ENCODE data around the gene XRCC3. TPM values are rescaled to one million over a fixed set of nuclear protein-coding genes. Genes with fewer than 3 reads are reported as not detected.

Gene XRCC3
- total and polyA plus RNA-seq, 7 donors: 1.8 to 15.7 (median 3.6) TPM

- 98 to 99% methylated on average over 3 of the region's 3 CpGs for WGBS, 2 donors
- no peaks in the 10 kb centered on the region for H3K9me3 ChIP-seq
- peaks cover 0 to 9% (median 7%) of the 10 kb centered on the region in 4 donors for H3K4me1 ChIP-seq
- TF ChIP-seq POLR2AphosphoS5 (IDR thresholded peaks at IDR 0.05) (no peak), POLR2A (IDR thresholded peaks at IDR 0.05) (no peak), CTCF (IDR thresholded peaks at IDR 0.05) (no peak), EP300 (IDR thresholded peaks at IDR 0.05) (no peak)
- intact Hi-C loops (cut with DNase I): no loop called here
- H3K27ac ChIP-seq: no peak overlapping the region
- no peak overlapping the region for H3K4me3 ChIP-seq
- no peak for DNase-seq
- peaks cover 28 to 96% (median 58%) of the 10 kb centered on the region in 4 donors for H3K36me3 ChIP-seq
- no peaks in the 10 kb centered on the region for H3K27me3 ChIP-seq
Observed at GRCh38 chr14:103668117-103668516, 47.1 kb downstream of the XRCC3 start.

- TF ChIP-seq CTCF (IDR thresholded peaks at IDR 0.05) (no peak), EP300 (IDR thresholded peaks at IDR 0.05) (no peak), POLR2A (IDR thresholded peaks at IDR 0.05) (no peak), POLR2AphosphoS5 (IDR thresholded peaks at IDR 0.05) (no peak)
- Histone ChIP-seq H3K36me3 (peaks cover 26 to 96% (median 57%) of the 10 kb centered on the region in 4 donors), H3K27me3 (no peaks in the 10 kb centered on the region), H3K4me1 (peaks cover 0 to 9% (median 7%) of the 10 kb centered on the region in 4 donors), H3K9me3 (no peaks in the 10 kb centered on the region), H3K4me3 (no peak overlapping the region), H3K27ac (no peak overlapping the region)
- WGBS, 2 donors: 86 to 94% methylated on average over 4 of the region's 4 CpGs
- DNase-seq: no peak
- intact Hi-C loops (cut with DNase I): no loop called here
Observed at GRCh38 chr14:103667671-103668070, 47.6 kb downstream of the XRCC3 start.

- no peak for TF ChIP-seq POLR2A (IDR thresholded peaks at IDR 0.05)
- TF ChIP-seq POLR2AphosphoS5 (IDR thresholded peaks at IDR 0.05): no peak
- TF ChIP-seq EP300 (IDR thresholded peaks at IDR 0.05): no peak
- TF ChIP-seq CTCF (IDR thresholded peaks at IDR 0.05): no peak
- DNase-seq: no peak
- Histone ChIP-seq H3K4me3 (no peak overlapping the region), H3K9me3 (no peaks in the 10 kb centered on the region), H3K4me1 (peaks cover 0 to 9% (median 7%) of the 10 kb centered on the region in 4 donors), H3K27me3 (no peaks in the 10 kb centered on the region), H3K36me3 (peaks cover 8 to 96% (median 48%) of the 10 kb centered on the region in 4 donors), H3K27ac (peak overlapping the region in 3 of 4 donors; percentile 21 to 61 (median 36))
- 91 to 92% methylated on average over 13 of the region's 13 CpGs for WGBS, 2 donors
- intact Hi-C loops (cut with DNase I): no loop called here
Observed at GRCh38 chr14:103663506-103663905, 51.7 kb downstream of the XRCC3 start.

- H3K27ac ChIP-seq: no peak overlapping the region
- 98% methylated on average over 17 of the region's 17 CpGs for WGBS, 2 donors
Observed at GRCh38 chr14:103662591-103662990, 52.7 kb downstream of the XRCC3 start.

More at GRCh38 chr14:103662591-103662990, 52.7 kb downstream of the XRCC3 start:
- no peak for TF ChIP-seq CTCF (IDR thresholded peaks at IDR 0.05)
- TF ChIP-seq POLR2AphosphoS5 (IDR thresholded peaks at IDR 0.05): no peak
- TF ChIP-seq EP300 (IDR thresholded peaks at IDR 0.05): no peak
- no peak for TF ChIP-seq POLR2A (IDR thresholded peaks at IDR 0.05)
- DNase-seq: no peak
- intact Hi-C loops (cut with DNase I): no loop called here
- H3K4me3 ChIP-seq: no peak overlapping the region
- no peaks in the 10 kb centered on the region for H3K9me3 ChIP-seq
- H3K36me3 ChIP-seq: peaks cover 13 to 96% (median 46%) of the 10 kb centered on the region in 4 donors
- H3K27me3 ChIP-seq: no peaks in the 10 kb centered on the region
- peaks cover 0 to 15% (median 9%) of the 10 kb centered on the region in 4 donors for H3K4me1 ChIP-seq

All from sigmoid colon (tissue), 7 donors.